Endothelial cell of umbilical vein (primary cell): ENCODE measurements around the gene FUT4. TPM values are rescaled to one million over a fixed set of nuclear protein-coding genes. Genes with fewer than 3 reads are reported as not detected.

Experiments used
- BruUV-seq: library from RNA; stranded (reverse); fragments of 400-500 nt; replicated peaks from 2 replicates; lab custom pipeline; 2021; lab: Mats Ljungman, UMichigan
- CTCF ChIA-PET: fragments of 300-600, 350-600 bp; sonication (Branson Sonifier 250); formaldehyde crosslinking; loops from one replicate; lab custom pipeline; 2021; ENCODE audit warnings: antibody characterized with exemption, inconsistent platforms; lab: Charles Lee
- POLR2A ChIA-PET: fragments of 300-600, 350-600 bp; sonication (Branson Sonifier 250); formaldehyde crosslinking; loops from one replicate; lab custom pipeline; 2021; ENCODE audit warnings: antibody characterized with exemption, inconsistent platforms; lab: Charles Lee
- DNase-seq: peaks from one replicate; pipeline ENCODE4 v3.0.0-alpha.2; 2011; ENCODE audit warnings: low read depth, low spot score
- FAIRE-seq: peaks from 2 replicates; lab custom pipeline; 2011; peaks lifted over from hg19 to GRCh38; lab: Jason Lieb, UNC
- H2AFZ ChIP-seq: 2 replicates; pipeline ENCODE4 v1.6.0; 2012; ENCODE audit warnings: low read depth, low read length, control low read depth, inconsistent platforms
- H3K27ac ChIP-seq: 2 replicates; pipeline ENCODE4 v1.5.1; 2011; ENCODE audit warnings: low read depth, mild to moderate bottlenecking, control low read depth, low read length, moderate library complexity; ENCODE audit not compliant: insufficient read depth
- H3K27me3 ChIP-seq, 2 experiments: 2 replicates each; pipeline versions ENCODE4 v1.6.0 to v1.6.1; 2011; ENCODE audit warnings: low read length in 2 of 2, mixed read lengths in 1 of 2; ENCODE audit not compliant: control insufficient read depth in 2 of 2, insufficient read depth in 2 of 2
- H3K36me3 ChIP-seq, 2 experiments: 2 replicates in 1 of 2; 3 replicates in 1 of 2; pipeline ENCODE4 v1.5.1; 2011; ENCODE audit warnings: low read length in 2 of 2, mild to moderate bottlenecking in 1 of 2, moderate library complexity in 1 of 2; ENCODE audit not compliant: control insufficient read depth in 2 of 2, insufficient read depth in 2 of 2; ENCODE audit errors: extremely low read depth in 1 of 2
- H3K4me1 ChIP-seq: 3 replicates; pipeline ENCODE4 v1.5.1; 2011; ENCODE audit warnings: mild to moderate bottlenecking, low read length; ENCODE audit not compliant: control insufficient read depth, insufficient read depth; ENCODE audit errors: extremely low read depth
- H3K4me2 ChIP-seq: 2 replicates; pipeline ENCODE4 v1.6.1; 2011; ENCODE audit warnings: low read length, control low read depth, mixed read lengths; ENCODE audit not compliant: insufficient read depth
- H3K4me3 ChIP-seq, 3 experiments: fragments of 200-600 bp in 1 of 3; sonication (generic), shearing (Covaris generic) in 1 of 3; replicated peaks in 1 of 3; 2 replicates each; pipeline ENCODE4 v1.5.1; 2011 to 2016; ENCODE audit warnings: control low read depth in 3 of 3, low read length in 3 of 3, mild to moderate bottlenecking in 2 of 3, inconsistent platforms in 1 of 3, low read depth in 1 of 3, moderate library complexity in 1 of 3; ENCODE audit not compliant: insufficient read depth in 1 of 3
- H3K79me2 ChIP-seq: 2 replicates; pipeline ENCODE4 v1.6.0; 2012; ENCODE audit warnings: low read length, inconsistent platforms; ENCODE audit not compliant: control insufficient read depth, insufficient read depth
- H3K9ac ChIP-seq: replicated peaks from 2 replicates; pipeline ENCODE3; 2011; ENCODE audit warnings: low read length, control low read depth; ENCODE audit not compliant: insufficient read depth; ENCODE audit errors: extremely low read depth
- H3K9me1 ChIP-seq: replicated peaks from 3 replicates; pipeline ENCODE4 v1.6.0; 2011; ENCODE audit warnings: mild to moderate bottlenecking, low read length; ENCODE audit not compliant: control insufficient read depth, insufficient read depth; ENCODE audit errors: extremely low read depth
- H3K9me3 ChIP-seq: replicated peaks from 2 replicates; pipeline ENCODE4 v1.5.1; 2012; ENCODE audit warnings: low read length, inconsistent platforms; ENCODE audit not compliant: control insufficient read depth, insufficient read depth
- H4K20me1 ChIP-seq: replicated peaks from 2 replicates; pipeline ENCODE3; 2011; ENCODE audit warnings: mild to moderate bottlenecking, low read length; ENCODE audit not compliant: control insufficient read depth, insufficient read depth; ENCODE audit errors: extremely low read depth
- EZH2 ChIP-seq: IDR thresholded peaks from 2 replicates; pipeline ENCODE4 v1.6.1; 2012; ENCODE audit warnings: borderline replicate concordance, low read depth, mild to moderate bottlenecking, moderate library complexity, low read length, inconsistent platforms; ENCODE audit not compliant: severe bottlenecking
- FOS ChIP-seq: IDR thresholded peaks from 2 replicates; pipeline ENCODE4 v1.6.1; 2011; ENCODE audit warnings: mild to moderate bottlenecking, low read length, moderate library complexity, borderline replicate concordance; ENCODE audit not compliant: insufficient read depth
- GATA2 ChIP-seq: IDR thresholded peaks from 2 replicates; pipeline ENCODE4 v1.7.0; 2011; ENCODE audit warnings: low read depth, mild to moderate bottlenecking, moderate library complexity, mixed read lengths, low read length; ENCODE audit not compliant: insufficient read length, insufficient read depth
- JUN ChIP-seq: IDR thresholded peaks from 2 replicates; pipeline ENCODE4 v1.6.1; 2011; ENCODE audit warnings: borderline replicate concordance, low read depth; ENCODE audit not compliant: insufficient read length, insufficient read depth
- MYC ChIP-seq: IDR thresholded peaks from one replicate; pipeline ENCODE4 v1.6.1; 2011; ENCODE audit warnings: mild to moderate bottlenecking, low read depth, low read length
- POLR2A ChIP-seq: IDR thresholded peaks from 2 replicates; pipeline ENCODE4 v1.6.1; 2012; ENCODE audit warnings: low read depth, mild to moderate bottlenecking, control low read depth, low read length
- POLR2AphosphoS5 ChIP-seq: IDR thresholded peaks from 2 replicates; pipeline ENCODE4 v1.6.1; 2012; ENCODE audit warnings: low read depth, mild to moderate bottlenecking, control low read depth, low read length, moderate library complexity; ENCODE audit not compliant: insufficient read depth
- dilution Hi-C: fragments of 300-500 bp; cut with MboI; formaldehyde crosslinking; loops from one replicate; pipeline ENCODE4 v1.15.0; 2019; ENCODE audit warnings: low sequenced_read_pairs; ENCODE audit not compliant: extremely low pct_ligation_motif_present
- intact Hi-C: fragments of 100-400 bp; cut with micrococcal nuclease; formaldehyde crosslinking; loops from one replicate; pipeline ENCODE4 v1.10.0; 2022
- polyA plus RNA-seq, 4 experiments: library from polyadenylated mRNA; depleted of rRNA in 3 of 4; stranded (reverse) in 3 of 4; unstranded in 1 of 4; fragments of >200 nt; gene quantifications; 2 replicates each; pipeline versions ENCODE4 v1.2.1 to v1.2.3, GENCODE V29; 2011 to 2012; ENCODE audit warnings: missing spikeins in 1 of 4
- total RNA-seq: library from RNA; stranded (reverse); gene quantifications from 2 replicates; pipeline ENCODE4 v1.2.3, GENCODE V29; 2021
- TF ChIP-seq, protein P1 (sequence below), 2 donors: IDR thresholded peaks; 1 replicate in 1 of 2; 2 replicates in 1 of 2; pipeline ENCODE4 v1.5.1; 2011; ENCODE audit warnings: low read length in 2 of 2, mild to moderate bottlenecking in 2 of 2, moderate library complexity in 2 of 2, control low read depth in 1 of 2, inconsistent platforms in 1 of 2, low read depth in 1 of 2; ENCODE audit not compliant: insufficient read depth in 1 of 2; ENCODE audit errors: extremely low read depth in 1 of 2
- TF ChIP-seq, protein P2 (sequence below): IDR thresholded peaks from 2 replicates; pipeline ENCODE4 v1.6.1; 2011; ENCODE audit not compliant: insufficient read depth, insufficient read length

Gene FUT4
- total and polyA plus RNA-seq, 2 donors (not counting 3 experiments of a cell fraction or from before 2014, with no cell fraction given): 2.4 to 5.3 TPM

DNA sequence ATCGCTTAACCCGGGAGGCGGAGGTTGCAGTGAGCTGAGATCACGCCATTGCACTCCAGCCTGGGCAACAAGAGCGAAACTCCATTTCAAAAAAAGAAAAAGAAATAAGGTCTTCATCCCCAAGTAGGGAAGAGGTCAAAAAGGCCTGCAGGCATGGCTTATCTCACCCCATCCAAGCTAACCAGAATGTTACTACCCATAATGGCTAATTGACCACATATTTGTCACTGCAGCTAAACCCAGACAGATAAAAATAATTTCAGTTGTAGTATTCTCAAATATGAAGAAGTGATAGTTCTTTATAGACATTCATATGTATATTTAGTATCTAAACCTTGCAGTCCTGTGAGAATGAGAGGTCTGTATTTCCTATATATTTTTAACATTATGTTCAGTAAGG lies 41.3 kb downstream of the FUT4 start:
- peaks cover 3% of the 10 kb centered on the region for H3K4me1 ChIP-seq
- TF ChIP-seq EZH2 (no peak), GATA2 (no peak), POLR2A (no peak), JUN (no peak), POLR2AphosphoS5 (no peak), MYC (no peak), FOS (no peak)
- TF ChIP-seq, protein P1, sequence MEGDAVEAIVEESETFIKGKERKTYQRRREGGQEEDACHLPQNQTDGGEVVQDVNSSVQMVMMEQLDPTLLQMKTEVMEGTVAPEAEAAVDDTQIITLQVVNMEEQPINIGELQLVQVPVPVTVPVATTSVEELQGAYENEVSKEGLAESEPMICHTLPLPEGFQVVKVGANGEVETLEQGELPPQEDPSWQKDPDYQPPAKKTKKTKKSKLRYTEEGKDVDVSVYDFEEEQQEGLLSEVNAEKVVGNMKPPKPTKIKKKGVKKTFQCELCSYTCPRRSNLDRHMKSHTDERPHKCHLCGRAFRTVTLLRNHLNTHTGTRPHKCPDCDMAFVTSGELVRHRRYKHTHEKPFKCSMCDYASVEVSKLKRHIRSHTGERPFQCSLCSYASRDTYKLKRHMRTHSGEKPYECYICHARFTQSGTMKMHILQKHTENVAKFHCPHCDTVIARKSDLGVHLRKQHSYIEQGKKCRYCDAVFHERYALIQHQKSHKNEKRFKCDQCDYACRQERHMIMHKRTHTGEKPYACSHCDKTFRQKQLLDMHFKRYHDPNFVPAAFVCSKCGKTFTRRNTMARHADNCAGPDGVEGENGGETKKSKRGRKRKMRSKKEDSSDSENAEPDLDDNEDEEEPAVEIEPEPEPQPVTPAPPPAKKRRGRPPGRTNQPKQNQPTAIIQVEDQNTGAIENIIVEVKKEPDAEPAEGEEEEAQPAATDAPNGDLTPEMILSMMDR (IDR thresholded peaks at IDR 0.05; ENCODE audit: extremely low read depth in 1 of 2, insufficient read depth in 1 of 2, low read depth in 1 of 2, low read length in 2 of 2): no peak
- TF ChIP-seq, protein P2, sequence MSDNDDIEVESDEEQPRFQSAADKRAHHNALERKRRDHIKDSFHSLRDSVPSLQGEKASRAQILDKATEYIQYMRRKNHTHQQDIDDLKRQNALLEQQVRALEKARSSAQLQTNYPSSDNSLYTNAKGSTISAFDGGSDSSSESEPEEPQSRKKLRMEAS: no peak
- H3K9me1 ChIP-seq: no peaks in the 10 kb centered on the region
- DNase-seq: no peak
- no peak for FAIRE-seq
- H4K20me1 ChIP-seq: no peaks in the 10 kb centered on the region
- H3K27me3 ChIP-seq: peaks cover 0 to 2% of the 10 kb centered on the region in 2 experiments
- H3K36me3 ChIP-seq: no peaks in the 10 kb centered on the region
- no TSS peak for BruUV-seq
- H3K27ac ChIP-seq: no peak overlapping the region
- dilution Hi-C loops (no loop called here), intact Hi-C loops (no loop called here)
- no peaks in the 10 kb centered on the region for H3K79me2 ChIP-seq
- H3K9ac ChIP-seq: no peak overlapping the region
- H3K4me3 ChIP-seq: no peak overlapping the region
- H3K4me2 ChIP-seq: no peak overlapping the region
- ChIA-PET CTCF (interaction anchor here (1.3 to 1.8 kb wide), 2 partner anchors 11 to 690 kb away, joined by 3 to 4 read pairs; no protein-coding TSS in a partner anchor), POLR2A (no interaction called here)
- H2AFZ ChIP-seq: no peak overlapping the region
- no peaks in the 10 kb centered on the region for H3K9me3 ChIP-seq
